Vagina (tissue), 2 donors: ENCODE measurements around the gene BCL3.

ENCODE experiments used
- POLR2AphosphoS5 ChIP-seq, 2 donors: sonication (generic); formaldehyde crosslinking; IDR thresholded peaks; one replicate each; pipeline ENCODE4 v1.9.0; 2017; ENCODE audit warnings: antibody characterized with exemption in 2 of 2, mild to moderate bottlenecking in 2 of 2, low read depth in 1 of 2; ENCODE audit not compliant: insufficient read depth in 1 of 2
- TF ChIP-seq, protein P1 (sequence below), 3 experiments: fragments of 450-650 bp in 2 of 3; fragments of 200-600 bp in 1 of 3; sonication (generic) in 1 of 3; IDR thresholded peaks; one replicate each; pipeline ENCODE4 v1.5.1; 2017 to 2019; ENCODE audit warnings: antibody characterized with exemption in 3 of 3, mild to moderate bottlenecking in 2 of 3, moderate library complexity in 2 of 3

DNA sequence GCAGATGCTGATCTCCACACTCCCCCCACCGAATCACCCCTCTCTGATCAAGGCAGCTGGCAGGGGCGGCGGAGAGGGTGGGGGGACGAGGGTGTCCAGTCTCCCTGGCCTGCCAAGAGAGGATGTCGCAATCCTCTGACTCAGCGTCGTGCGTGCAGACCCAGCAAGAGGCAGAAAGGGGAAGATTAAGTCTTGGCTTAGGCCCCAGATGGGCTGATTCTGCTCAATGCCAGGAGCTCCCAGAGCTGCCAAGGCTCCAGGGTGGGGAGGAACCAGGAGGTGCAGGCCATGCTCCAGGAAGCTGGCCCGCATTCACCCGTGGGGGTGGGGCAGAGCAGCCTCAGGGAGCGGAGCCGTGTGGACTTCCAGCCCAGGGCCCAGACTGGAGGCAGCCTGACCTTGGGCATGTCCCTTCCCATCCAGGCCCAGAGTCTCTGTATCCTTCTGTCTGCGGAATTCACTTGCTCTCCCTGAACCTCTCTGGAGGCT, 6.6 kb upstream of the BCL3 start:
- TF ChIP-seq, protein P1, sequence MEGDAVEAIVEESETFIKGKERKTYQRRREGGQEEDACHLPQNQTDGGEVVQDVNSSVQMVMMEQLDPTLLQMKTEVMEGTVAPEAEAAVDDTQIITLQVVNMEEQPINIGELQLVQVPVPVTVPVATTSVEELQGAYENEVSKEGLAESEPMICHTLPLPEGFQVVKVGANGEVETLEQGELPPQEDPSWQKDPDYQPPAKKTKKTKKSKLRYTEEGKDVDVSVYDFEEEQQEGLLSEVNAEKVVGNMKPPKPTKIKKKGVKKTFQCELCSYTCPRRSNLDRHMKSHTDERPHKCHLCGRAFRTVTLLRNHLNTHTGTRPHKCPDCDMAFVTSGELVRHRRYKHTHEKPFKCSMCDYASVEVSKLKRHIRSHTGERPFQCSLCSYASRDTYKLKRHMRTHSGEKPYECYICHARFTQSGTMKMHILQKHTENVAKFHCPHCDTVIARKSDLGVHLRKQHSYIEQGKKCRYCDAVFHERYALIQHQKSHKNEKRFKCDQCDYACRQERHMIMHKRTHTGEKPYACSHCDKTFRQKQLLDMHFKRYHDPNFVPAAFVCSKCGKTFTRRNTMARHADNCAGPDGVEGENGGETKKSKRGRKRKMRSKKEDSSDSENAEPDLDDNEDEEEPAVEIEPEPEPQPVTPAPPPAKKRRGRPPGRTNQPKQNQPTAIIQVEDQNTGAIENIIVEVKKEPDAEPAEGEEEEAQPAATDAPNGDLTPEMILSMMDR (IDR thresholded peaks at IDR 0.05), result no peak
- peak; percentile 99 for TF ChIP-seq POLR2AphosphoS5 (IDR thresholded peaks at IDR 0.05; ENCODE audit: insufficient read depth in 1 of 2, low read depth in 1 of 2)
